ENCODE results near the gene ZNF385A.

- TF ChIP-seq CTCF (IDR thresholded peaks at IDR 0.05) (no peak), POLR2A (IDR thresholded peaks at IDR 0.05) (no peak)
Measured at GRCh38 chr12:54393207-54393609, 8.7 kb upstream of the ZNF385A start.
